Stimulated activated CD4-positive, alpha-beta T cell treated with anti-CD3 and anti-CD28 coated beads, Interleukin-2, amount 100 ng/mL, for 4 hours (primary cell): ENCODE data around the gene CHRNE.

ENCODE experiments used
- DNase-seq: peaks from one replicate; pipeline ENCODE4 v3.0.0-alpha.2; 2020; ENCODE audit warnings: low read depth

The CHRNE gene

DNA sequence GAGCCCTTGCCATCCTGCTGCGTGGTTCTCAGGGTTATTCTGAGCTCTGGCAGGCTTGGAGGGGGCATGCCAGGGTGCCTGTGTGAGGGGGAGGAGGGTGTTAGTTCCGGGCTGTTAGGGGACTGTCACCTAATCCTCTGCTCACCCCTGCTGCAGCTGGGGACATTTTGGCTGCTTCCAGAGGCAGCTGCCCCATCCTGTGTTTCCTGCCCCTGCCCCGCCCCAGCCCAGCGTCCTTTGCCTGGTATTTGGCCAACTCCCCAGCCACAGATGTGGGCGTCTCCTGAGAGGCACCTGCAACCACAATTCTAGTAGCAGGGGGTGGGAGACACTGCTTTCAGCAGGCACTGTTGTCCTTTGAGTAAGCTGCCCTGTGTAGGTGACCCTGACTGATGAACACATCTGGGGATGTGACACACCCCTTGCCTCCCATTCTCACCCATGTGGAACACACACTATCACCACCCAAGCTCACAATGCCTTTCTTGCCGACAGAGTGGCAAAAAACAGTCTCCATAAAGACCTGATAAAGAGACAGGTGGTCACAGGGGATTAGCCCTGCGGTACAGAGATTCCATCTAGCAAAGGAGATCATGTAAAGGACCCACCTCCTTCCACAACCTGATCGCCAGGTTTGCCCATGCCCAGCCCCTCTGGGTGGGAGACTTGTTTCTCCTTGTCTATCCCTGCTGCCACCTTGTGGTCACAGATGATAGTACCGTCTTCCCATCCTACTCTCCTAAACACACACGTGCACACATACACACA, at the start of gene CHRNE:
Gene CHRNE (minus strand): TSS at position 48 of the 768 bp plus-strand sequence. CDS start 35 bp downstream, at position 13.
- peak; percentile 70 for DNase-seq

DNA sequence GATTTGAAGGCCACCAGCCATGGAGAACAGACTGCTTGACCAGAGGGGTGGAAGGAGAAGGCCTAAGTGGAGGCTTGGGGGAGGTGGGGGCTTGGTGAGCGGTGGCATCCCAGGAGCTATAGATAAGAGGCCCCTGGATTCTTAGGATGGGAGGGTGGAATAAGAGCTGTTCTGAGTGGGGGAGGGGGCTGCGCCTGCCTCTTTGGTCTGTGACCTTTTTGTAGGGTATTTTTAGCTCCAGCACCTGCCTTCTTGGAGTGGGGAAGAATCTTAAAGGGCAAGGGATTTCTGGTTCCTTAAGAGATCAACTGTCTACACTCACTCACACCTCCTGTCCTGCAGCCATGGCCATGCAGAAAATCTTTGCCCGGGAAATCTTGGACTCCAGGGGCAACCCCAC, 48.6 kb upstream of the CHRNE start:
- no peak for DNase-seq

DNA sequence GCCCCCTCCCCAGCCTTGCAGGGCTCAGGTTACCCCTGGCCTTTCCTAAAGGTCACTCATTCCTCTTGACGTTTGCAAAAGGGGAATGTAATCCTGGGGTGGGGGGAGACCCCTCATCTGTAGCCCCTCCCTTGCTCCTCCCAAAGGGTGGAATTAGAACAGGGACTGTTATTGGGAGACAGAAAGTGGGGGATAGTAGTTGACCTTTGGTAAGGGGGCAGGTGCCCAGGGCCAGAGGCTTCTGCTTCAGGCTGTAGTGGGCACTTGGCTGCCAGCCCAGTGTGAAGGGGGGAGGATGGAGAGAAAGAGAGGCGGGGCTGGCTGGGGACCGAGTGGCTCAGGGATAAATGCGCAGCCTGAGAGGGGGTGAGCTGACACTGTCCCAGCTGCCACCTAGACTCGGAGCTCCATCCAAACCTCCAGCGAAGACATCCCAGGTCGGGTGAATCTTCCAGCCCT, 47.9 kb upstream of the CHRNE start, which contains the start of gene ENO3:
Gene ENO3 (plus strand): TSS at position 374 of the 459 bp plus-strand sequence. CDS start 711 bp downstream, outside the sequence.
- DNase-seq: no peak

DNA sequence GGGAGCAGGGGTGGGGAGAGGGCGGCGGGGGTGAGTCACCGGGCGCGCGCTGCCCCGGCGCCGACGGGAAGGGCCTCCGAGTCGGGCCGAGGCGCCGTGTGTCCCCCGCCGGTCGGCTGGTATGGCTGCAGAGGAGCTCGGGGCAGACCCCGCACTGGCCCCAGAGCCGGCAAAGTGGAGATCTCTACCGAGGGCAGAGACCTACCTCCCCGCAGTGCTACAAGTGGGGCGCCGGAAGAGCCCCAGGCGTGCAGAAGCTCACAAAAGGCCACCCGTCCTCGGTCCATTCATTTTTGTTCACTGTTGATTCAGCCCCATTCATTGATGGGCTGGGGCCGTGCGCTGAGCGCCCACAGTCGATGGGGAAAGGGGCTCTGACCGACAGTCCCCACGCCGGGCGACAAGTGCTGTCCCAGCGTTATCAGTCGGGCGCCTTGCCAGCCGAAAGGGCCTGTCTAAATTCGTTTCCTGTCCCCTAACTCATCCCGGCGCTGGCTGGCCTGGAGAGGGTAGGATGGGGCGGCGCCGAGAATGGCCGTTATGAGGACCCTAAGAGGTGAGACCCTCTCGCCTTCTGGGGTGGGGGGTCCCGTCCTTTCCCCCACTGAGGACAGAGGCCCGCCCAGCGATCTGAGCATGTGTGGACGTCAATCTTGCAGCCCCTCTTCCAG, 47.3 kb upstream of the CHRNE start:
- DNase-seq: peak; percentile 55

DNA sequence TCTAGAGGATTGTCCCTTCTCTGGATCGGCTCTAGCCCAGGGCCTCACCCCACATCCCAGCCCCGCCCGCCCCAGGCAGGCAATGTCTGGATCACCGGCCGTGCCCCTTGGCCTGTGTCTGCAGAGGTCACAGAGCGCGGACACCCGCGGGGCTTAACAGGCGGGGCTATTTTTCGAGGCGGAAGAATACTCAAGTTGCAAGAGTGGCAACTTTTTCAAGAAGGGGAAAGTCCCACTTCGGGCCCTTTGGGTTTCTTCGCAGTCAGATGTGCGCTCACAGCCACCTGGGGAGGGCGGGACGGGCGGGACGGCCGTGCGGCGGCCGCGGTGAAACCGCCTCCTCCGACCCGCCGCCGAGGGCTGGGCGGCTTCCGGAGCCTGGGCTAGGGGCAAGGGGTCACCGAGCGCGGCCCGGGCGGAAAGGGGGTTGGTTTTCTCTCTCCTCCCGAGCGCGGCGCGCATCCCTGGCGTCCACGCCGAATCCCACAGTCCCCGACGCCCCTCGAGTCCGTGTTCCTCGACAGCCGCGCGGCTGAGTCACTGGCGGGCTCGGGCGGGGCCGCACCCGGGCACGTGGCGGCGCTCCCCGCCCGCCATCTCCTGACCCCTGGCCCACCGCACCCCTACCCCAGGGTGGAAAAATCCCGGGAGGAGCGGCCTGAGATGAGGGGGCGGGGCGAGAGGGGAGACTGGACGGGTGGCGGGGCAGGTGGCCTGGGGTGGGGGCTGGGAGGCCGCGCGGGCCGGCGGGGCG, 46.6 kb upstream of the CHRNE start:
- peak; percentile 67 for DNase-seq

DNA sequence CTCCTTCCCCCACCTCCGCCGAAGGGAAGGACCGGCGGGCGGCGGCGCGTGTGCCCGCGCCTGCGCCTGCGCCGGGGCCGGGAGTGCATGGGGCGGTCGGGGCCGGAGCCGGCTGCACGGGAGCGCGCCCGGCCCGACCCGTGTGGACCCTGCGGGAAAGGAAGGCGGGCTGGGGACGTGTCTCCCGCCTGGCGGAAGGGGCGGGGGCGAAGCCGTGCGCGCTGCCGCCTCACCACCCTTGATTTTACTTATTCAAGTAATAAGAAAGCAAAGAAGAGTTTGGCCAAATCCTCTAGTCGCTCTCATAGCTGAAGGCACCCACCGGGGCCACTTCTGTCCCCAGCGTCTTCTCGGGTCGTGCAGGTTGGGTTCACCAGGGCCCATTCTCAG, 46.0 kb upstream of the CHRNE start:
- DNase-seq: peak; percentile 61

DNA sequence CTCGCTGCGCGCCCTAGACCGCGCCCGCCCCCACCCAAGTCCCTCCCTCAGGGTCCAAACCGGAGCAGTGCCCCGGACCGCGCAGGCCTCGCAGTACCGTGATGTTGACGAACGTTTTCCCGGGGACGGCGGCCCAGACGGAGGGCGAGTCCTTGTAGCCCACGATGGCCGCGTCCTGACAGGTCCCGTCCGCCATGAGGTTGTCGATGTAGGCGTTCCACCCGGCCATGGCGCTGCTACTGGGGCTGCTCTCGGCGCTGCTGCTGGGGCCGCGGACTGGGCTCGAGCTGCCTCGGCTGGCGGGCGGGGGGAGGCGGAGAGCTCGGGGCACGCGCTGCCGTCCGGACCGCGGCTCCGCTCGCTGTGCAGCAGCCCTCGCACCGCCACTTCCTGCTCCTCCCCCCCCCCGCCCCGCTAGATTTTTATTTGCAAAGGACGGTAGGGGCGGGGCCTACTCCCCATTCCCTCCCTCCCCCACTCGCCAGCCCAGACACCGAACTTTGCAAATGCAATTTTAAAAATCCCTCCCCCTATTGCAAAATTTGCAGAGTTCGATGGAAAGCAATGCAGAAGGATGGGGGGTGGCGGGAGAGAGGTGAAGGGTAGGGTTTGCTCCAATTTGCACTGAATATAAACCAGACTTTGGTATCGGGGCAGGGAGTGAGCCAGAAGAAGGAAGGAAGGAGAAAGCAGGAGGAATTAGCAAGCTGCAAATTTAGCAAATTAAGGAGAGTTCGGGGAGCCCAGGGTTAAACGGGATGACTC, 45.5 kb upstream of the CHRNE start, which contains the start of gene PFN1:
Gene PFN1 (minus strand): TSS at position 365 of the 765 bp plus-strand sequence. CDS start 136 bp downstream, at position 229.
- peak; percentile 85 for DNase-seq

DNA sequence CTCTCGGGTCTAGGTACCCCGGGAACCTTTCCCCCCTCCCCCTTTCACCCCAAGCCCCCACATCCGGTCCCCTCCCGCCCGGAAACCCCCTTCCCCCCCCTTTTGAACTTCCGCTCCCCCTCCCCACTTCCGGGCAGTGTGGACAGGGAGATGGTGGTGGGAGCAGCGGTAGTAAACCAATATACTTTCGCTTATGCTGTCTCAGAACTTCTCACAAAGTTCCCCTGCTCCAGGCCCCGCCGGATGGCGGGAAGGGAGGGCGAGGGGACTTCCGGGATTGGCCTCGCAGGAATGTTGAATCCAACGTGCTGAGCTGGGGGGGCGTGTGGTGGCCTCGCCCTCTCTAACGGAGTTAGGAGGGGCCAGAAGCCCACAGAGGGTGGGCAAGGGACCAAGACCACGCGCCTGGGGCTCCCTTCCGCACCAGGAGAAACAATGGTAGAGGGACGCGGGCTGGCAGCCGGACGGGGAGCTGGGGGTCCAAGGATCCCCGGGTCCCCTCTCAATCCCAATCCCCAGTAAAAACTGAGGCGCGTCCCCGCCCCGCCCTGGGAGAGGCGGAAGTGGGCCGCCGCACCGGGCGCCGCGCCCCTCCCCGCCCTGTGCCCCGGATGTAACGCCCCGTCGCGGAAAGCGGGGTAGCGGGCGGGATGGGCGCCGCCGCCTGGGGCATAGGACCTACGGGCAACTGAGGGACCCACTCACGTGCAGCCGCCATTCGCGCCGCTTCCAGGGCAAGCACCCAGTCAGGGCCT, 44.7 kb upstream of the CHRNE start:
- peak; percentile 42 for DNase-seq

DNA sequence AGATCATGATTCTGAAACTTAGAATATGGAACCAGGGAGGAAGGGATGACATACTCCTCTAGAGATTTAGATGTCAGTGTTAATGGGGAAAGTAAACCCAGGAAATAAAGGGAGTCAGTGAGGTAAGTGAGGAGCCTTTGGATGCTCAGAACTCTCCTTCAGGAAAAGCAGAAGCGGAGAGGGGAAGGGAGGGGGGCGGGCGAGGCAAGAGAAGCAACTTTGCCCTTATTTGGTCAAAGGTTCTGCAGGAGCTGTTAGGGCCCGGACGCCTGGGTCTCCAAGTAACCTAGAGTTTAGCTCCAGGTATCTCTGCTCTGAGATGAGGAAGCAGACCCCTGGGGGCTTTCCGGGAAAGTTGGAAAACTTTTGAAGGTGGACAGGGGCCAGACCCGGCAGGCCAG, 44.1 kb upstream of the CHRNE start:
- DNase-seq: no peak

DNA sequence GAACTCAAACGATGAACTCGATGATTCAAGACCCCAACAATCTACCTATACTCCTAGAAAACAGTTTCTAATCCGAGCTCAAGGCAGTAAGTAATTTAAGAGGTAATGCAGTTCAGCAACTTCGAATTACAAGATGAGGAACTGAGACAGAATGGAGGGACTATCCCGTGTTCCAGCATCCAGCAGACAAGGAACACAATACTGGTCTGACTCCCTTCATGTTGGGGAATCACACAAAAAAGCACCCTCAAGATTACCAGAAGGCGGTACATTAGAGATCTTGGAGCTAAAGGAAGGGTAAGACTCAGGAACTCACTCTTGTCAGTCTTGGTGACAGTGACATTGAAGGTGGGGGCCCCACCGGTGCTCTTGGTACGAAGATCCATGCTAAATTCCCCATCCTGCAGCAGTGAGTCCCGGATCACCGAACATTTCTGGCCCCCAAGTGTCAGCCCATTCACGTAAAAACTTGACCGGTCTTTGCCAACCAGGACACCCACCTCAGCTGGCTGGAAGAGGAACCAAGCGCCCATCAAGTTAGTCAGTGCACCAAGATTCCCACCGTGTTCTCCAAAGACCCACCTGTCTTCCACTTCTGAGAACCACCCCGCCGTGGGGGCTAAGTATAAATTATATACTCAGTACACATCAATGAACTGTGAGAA, 43.5 kb upstream of the CHRNE start:
- no peak for DNase-seq

DNA sequence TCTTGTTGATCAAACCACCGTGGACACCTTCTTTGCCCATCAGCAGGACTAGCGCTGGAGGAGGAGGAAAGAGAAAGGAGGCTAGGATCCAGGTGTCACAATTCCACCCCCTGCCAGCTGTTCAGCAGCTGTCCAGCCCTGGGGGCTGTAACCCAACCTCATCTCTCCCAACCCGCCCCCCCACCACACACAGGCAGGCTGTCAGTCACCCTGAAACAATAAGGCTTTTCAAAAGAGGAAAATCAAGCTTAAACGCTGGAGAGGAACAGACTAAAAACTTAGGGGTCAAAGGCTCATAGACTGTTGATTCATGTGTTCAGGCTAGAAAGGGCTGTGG, 43.0 kb upstream of the CHRNE start:
- DNase-seq: no peak

DNA sequence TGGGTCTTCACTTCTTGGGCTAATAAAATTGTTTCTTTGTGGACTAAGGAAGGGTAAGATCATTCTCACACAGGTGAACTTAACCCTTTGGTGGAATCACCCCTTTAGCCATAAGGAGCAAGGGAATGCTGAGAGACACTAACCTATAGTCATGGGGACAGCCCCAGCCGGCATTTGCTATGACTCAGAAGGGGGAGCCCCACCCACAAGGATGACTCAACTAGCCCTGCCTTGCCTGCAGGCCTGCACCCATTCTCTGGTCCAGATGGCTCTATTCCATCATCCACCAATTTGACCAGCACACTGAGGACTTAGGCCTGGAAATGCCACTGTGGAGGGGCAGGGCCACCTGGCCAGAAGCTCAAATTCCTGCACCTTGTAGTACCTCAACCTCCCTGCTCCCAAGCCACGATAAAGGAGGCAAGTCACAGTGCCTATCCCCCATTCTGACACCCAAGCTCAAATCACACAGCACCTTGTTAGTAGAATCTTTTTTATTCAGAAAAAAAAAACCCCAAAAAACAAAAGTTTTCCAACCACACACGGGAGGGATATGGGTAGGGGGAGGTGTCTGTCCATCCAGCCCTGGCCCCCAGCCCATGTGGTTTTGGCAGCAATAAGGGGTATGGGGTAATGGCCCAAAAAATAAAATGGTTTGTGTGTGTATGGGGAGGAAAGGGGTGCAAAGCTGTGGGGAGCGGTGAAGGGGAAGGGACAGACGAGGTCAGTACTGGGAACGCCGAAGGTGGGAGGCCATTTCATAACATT, 42.5 kb upstream of the CHRNE start:
- peak; percentile 85 for DNase-seq

DNA sequence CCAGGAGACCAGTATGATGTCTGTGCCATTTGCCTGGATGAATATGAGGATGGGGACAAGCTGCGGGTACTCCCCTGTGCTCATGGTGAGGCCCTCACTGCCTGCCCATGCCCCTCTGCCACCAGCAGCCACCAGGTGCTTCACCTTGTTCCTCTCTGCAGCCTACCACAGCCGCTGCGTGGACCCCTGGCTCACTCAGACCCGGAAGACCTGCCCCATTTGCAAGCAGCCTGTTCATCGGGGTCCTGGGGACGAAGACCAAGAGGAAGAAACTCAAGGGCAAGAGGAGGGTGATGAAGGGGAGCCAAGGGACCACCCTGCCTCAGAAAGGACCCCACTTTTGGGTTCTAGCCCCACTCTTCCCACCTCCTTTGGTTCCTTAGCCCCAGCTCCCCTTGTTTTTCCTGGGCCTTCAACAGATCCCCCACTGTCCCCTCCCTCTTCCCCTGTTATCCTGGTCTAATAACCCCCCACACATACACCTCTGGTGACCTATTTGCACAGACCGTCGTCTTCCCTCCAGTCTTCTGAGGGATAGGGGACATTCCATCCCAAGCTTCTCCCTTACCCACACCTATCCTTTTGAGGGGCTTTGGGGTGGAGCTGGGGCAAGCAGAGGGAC, 41.8 kb upstream of the CHRNE start:
- DNase-seq: no peak

DNA sequence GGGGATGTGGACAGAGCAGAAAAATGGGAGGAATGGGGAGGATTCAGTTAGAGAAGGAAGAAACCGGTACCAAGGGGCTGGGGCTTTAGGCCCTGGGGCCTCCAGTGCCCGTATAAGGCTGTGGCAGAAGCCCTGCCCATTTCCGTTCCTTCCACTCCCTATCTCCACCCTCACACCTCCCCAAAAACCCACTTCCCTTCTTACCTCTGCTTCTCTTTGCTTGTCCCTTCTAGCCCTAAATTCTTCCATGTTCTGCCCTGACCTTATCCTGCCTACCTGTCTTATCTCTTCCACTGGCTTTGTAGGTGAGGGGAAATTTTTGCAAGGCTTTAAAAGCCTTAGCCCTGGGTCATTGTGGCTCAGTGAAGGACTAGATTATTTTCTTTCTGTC, 41.3 kb upstream of the CHRNE start:
- no peak for DNase-seq

DNA sequence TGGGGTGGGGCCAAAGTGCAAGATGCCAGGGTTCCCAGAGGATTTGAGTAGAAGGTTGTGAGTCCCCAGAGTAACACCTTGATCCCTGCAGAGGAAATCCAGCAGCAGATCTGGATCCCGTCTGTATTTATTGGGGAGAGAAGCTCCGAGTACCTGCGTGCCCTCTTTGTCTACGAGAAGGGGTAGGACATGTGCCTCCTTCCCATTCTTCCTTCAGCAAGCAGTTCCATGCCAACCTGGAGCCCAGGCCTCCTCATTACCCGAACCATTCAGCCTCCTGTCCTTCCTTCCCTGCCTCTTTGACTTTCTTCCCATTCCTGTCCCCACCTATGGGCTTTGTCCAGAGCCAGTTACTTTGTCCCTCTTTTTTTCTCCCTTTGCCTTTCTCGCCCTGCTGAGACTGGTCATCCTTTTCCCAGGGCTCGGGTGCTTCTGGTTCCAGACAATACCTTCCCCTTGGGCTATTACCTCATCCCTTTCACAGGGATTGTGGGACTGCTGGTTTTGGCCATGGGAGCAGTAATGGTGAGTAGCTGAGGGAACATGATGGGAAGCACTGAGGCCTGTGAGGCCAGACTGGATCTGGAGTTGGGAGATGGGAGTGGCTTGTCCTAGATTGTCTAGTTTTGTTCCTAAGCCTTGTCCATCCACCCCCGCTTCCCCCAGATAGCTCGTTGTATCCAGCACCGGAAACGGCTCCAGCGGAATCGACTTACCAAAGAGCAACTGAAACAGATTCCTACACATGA, 40.0 kb upstream of the CHRNE start:
- DNase-seq: no peak

DNA sequence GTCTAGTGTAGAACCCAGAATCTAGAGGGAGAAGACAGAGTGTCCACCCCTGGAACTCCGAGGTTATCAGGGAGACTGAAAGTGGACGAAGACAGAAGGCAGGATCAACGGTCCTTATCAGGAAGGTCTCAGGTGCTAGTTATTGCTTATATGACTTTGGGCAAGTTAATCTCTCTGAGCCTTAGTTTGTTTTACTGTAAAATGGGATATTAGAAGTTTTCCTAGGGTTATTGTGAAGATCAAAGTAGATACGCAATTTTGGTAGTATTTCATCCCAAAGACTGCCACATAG, 38.4 kb upstream of the CHRNE start:
- DNase-seq: no peak

DNA sequence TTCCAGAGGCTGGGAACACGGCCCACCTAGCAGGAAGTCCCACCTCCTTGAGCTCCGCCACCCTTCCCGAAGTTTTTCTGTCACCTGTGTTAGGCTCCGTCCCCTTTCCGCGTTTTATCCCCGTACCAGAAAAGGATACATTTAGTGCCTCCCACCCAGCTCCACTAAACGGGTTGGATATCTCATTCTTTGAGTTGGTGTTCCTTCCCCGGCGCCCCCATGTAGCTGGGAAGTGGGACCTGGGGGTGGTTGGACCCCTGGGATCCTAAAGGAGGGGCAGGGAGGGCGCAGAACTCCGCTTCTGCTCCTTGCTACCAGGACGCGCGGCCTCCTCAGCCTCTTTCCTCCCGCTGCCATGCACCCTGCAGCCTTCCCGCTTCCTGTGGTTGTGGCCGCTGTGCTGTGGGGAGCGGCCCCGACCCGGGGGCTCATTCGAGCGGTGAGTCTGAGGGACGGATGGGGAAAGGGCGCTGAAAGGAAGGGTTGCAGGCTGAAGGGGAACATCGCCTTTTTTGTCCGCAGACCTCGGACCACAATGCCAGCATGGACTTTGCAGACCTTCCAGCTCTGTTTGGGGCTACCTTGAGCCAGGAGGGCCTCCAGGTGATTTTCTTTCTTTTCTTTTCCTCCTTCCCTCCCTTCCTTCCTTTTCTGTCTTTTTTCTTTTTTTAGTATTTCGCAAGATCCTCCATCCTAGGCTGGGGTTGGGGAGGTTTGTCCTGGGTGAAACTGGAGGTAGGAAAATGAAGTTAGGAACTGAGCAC, 37.8 kb upstream of the CHRNE start:
- DNase-seq: no peak
